ENCODE measurements around the gene CD300E. TPM values are rescaled to one million over a fixed set of nuclear protein-coding genes. Genes with fewer than 3 reads are reported as not detected.

CD300E gene
- total and polyA plus RNA-seq, 9 donors = 0.07 to 0.49 (median 0.15) TPM

GRCh38 chr17:74568106-74568873, 55.2 kb downstream of the CD300E start:
- peaks cover 16% of the 10 kb centered on the region for H3K27me3 ChIP-seq (ENCODE audit: control insufficient read depth, insufficient read depth, low read length)
- 74% methylated on average over 2 of the region's 4 CpGs for WGBS (ENCODE audit: insufficient coverage)
- H3K36me3 ChIP-seq (ENCODE audit: control insufficient read depth, insufficient read depth, low read length) = no peaks in the 10 kb centered on the region
- peaks cover 6% of the 10 kb centered on the region for H3K4me1 ChIP-seq (ENCODE audit: control insufficient read depth, insufficient read depth, low read length)
- H3K27ac ChIP-seq (ENCODE audit: low read length) = no peak overlapping the region
- DNase-seq = no peak
- H3K9me3 ChIP-seq (replicated peaks; ENCODE audit: control insufficient read depth, low read depth, low read length) = no peaks in the 10 kb centered on the region
- H3K4me3 ChIP-seq (ENCODE audit: low read length) = no peak overlapping the region

GRCh38 chr17:74567397-74567796, 56.1 kb downstream of the CD300E start, which contains the start of gene CD300H:
Gene CD300H (minus strand): TSS chr17:74567509.
- Histone ChIP-seq H3K27me3 (ENCODE audit: control insufficient read depth, insufficient read depth, low read length) (peaks cover 16% of the 10 kb centered on the region), H3K9me3 (replicated peaks; ENCODE audit: control insufficient read depth, low read depth, low read length) (no peaks in the 10 kb centered on the region), H3K27ac (ENCODE audit: low read length) (no peak within 1 kb of the TSS), H3K4me3 (ENCODE audit: low read length) (no peak within 1 kb of the TSS), H3K36me3 (ENCODE audit: control insufficient read depth, insufficient read depth, low read length) (no peaks in the 10 kb centered on the region), H3K4me1 (ENCODE audit: control insufficient read depth, insufficient read depth, low read length) (peaks cover 6% of the 10 kb centered on the region)
- DNase-seq = peak; percentile 43
- 100% methylated on average over 1 of the region's 2 CpGs for WGBS (ENCODE audit: insufficient coverage)

DNA sequence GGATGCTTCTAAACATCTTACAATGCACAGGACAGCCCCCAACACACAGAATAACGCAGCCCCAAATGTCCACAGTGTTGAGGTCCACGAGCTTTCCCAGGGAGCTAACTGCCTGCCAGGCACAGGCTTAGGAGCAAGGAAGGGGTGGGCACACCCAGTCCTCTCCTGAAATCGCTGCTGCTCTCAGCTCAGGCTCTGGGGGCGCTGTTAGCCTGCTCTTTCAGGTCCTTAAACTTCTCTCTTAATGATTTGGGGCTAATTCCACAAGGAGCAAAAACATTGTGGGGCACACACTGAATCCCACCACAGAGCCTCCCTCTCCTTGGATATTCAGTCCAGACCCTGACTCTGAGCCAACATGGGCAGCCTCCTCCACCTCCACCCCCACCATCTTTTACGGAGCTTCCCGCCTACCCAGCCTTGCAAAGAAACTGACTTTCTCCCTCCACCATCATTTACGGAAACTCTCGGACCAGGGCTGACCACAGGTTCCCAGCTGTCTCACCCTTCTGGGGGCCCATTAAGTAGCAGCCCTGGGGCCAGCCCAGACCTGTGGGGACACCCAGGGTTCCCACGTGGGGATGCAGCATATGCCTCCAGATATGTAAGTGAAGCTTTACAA, 57.3 kb downstream of the CD300E start:
- peaks cover 6% of the 10 kb centered on the region for H3K4me1 ChIP-seq (ENCODE audit: control insufficient read depth, insufficient read depth, low read length)
- peaks cover 19% of the 10 kb centered on the region for H3K27me3 ChIP-seq (ENCODE audit: control insufficient read depth, insufficient read depth, low read length)
- no peaks in the 10 kb centered on the region for H3K36me3 ChIP-seq (ENCODE audit: control insufficient read depth, insufficient read depth, low read length)
- no peaks in the 10 kb centered on the region for H3K9me3 ChIP-seq (replicated peaks; ENCODE audit: control insufficient read depth, low read depth, low read length)
- H3K4me3 ChIP-seq (ENCODE audit: low read length) = no peak overlapping the region
- H3K27ac ChIP-seq (ENCODE audit: low read length) = no peak overlapping the region
- DNase-seq = peak; percentile 14
- 37% methylated on average over 7 of the region's 9 CpGs for WGBS (ENCODE audit: insufficient coverage)

DNA sequence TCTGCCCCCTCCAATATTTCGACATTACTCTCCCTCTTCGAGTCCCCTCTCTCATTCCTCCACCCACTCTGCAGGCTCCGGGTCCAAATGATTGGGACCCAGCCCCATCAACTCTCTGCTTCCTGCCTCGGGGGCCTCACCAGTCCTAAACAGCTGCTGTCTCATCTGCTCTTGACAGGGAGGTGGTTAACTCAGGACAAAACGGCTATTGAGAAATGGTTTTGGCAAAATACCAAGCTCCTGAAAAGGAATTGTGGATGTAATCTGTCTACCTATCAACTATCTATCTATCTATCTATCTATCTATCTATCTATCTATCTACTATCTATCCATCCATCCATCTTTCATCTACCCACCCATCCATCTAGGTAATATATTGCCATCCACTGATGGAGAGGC, 58.4 kb downstream of the CD300E start:
- 69% methylated on average over 3 of the region's 5 CpGs for WGBS (ENCODE audit: insufficient coverage)
- no peak for DNase-seq

DNA sequence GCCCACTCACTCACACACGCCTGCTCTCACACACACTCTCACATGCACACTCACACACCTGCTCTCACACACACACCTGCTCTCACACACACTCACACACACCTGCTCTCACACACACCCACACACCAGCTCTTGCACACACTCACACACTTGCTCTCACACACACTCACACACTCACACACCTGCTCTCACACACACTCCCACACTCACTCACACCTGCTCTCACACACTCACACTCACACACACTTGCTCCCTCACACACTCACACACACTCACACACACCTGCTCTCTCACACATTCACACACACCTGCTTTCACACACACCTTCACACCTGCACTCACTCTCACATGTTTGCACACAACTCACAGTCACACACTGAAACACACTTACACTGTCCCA, 60.2 kb downstream of the CD300E start:
- Histone ChIP-seq H3K27ac (ENCODE audit: low read length) (no peak overlapping the region), H3K9me3 (replicated peaks; ENCODE audit: control insufficient read depth, low read depth, low read length) (no peaks in the 10 kb centered on the region), H3K4me3 (ENCODE audit: low read length) (no peak overlapping the region), H3K4me1 (ENCODE audit: control insufficient read depth, insufficient read depth, low read length) (no peaks in the 10 kb centered on the region), H3K27me3 (ENCODE audit: control insufficient read depth, insufficient read depth, low read length) (peaks cover 10% of the 10 kb centered on the region), H3K36me3 (ENCODE audit: control insufficient read depth, insufficient read depth, low read length) (no peaks in the 10 kb centered on the region)
- no peak for DNase-seq
- WGBS (ENCODE audit: insufficient coverage) = 85% methylated on average over 1 of the region's 1 CpG

More for the DNA sequence above, 58.4 kb downstream of the CD300E start:
- Histone ChIP-seq H3K9me3 (replicated peaks; ENCODE audit: control insufficient read depth, low read depth, low read length) (no peaks in the 10 kb centered on the region), H3K36me3 (ENCODE audit: control insufficient read depth, insufficient read depth, low read length) (no peaks in the 10 kb centered on the region), H3K27ac (ENCODE audit: low read length) (no peak overlapping the region), H3K4me1 (ENCODE audit: control insufficient read depth, insufficient read depth, low read length) (peaks cover 6% of the 10 kb centered on the region), H3K27me3 (ENCODE audit: control insufficient read depth, insufficient read depth, low read length) (peaks cover 15% of the 10 kb centered on the region), H3K4me3 (ENCODE audit: low read length) (no peak overlapping the region)

DNA sequence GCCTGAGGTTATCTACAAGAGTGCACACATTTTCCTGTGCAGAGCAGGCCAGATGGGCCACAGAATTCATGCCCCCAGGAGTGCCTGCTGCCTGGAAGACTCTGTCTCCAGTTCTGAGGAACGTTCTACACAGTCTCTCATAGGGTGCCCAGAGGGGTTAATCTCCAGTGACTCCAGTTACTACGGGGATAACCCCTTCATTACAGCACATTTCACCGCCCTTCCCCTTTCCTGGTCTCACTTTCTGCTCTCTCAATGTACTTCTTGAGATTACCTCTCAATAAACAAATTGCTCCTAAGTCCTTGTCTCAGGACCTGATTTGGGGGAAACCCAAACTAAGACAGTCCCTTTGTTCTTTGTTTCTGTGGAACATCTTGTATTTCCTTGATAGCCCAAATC, 62.0 kb downstream of the CD300E start:
- Histone ChIP-seq H3K27ac (ENCODE audit: low read length) (no peak overlapping the region), H3K27me3 (ENCODE audit: control insufficient read depth, insufficient read depth, low read length) (peaks cover 10% of the 10 kb centered on the region), H3K36me3 (ENCODE audit: control insufficient read depth, insufficient read depth, low read length) (no peaks in the 10 kb centered on the region), H3K4me1 (ENCODE audit: control insufficient read depth, insufficient read depth, low read length) (no peaks in the 10 kb centered on the region), H3K4me3 (ENCODE audit: low read length) (no peak overlapping the region), H3K9me3 (replicated peaks; ENCODE audit: control insufficient read depth, low read depth, low read length) (no peaks in the 10 kb centered on the region)
- 44% methylated on average over 3 of the region's 3 CpGs for WGBS (ENCODE audit: insufficient coverage)
- no peak for DNase-seq

Other genes starting within 250 kb of the CD300E start
- 56.0 TPM for gene GPRC5C, start 191.7 kb downstream of the CD300E start, total RNA-seq
- gene GPRC5C, start 191.7 kb downstream of the CD300E start, polyA plus RNA-seq (ENCODE audit: insufficient read depth in 1 of 8, insufficient read length in 8 of 8, low replicate concordance in 1 of 8) = 10 to 100 TPM; 16.2 to 37.5 (median 32.3) TPM
- 2.5 TPM for gene CD300A, start 157.1 kb downstream of the CD300E start, total RNA-seq
- 1 to 10 TPM; 1.7 to 4.0 (median 2.4) TPM for gene CD300A, start 157.1 kb downstream of the CD300E start, polyA plus RNA-seq (ENCODE audit: insufficient read depth in 1 of 8, insufficient read length in 8 of 8, low replicate concordance in 1 of 8)
- gene CD300LB, start 92.3 kb downstream of the CD300E start, total RNA-seq = 0.04 TPM
- under 1 TPM; 0.07 to 0.35 (median 0.19) TPM for gene CD300LB, start 92.3 kb downstream of the CD300E start, polyA plus RNA-seq (ENCODE audit: insufficient read depth in 1 of 8, insufficient read length in 8 of 8, low replicate concordance in 1 of 8)
- gene CD300C, start 77.6 kb downstream of the CD300E start, total RNA-seq = 0.31 TPM
- under 1 TPM; 0.29 to 0.75 (median 0.44) TPM for gene CD300C, start 77.6 kb downstream of the CD300E start, polyA plus RNA-seq (ENCODE audit: insufficient read depth in 1 of 8, insufficient read length in 8 of 8, low replicate concordance in 1 of 8)
- not detected for gene CD300H, start 56.2 kb downstream of the CD300E start, total RNA-seq
- gene CD300H, start 56.2 kb downstream of the CD300E start, polyA plus RNA-seq (ENCODE audit: insufficient read depth in 1 of 8, insufficient read length in 8 of 8, low replicate concordance in 1 of 8) = under 1 TPM in 2 of 8 donors, not detected in 6; 0.27 to 0.28 TPM
- not detected for gene CD300LD, start 31.5 kb downstream of the CD300E start, total RNA-seq
- not detected for gene CD300LD, start 31.5 kb downstream of the CD300E start, polyA plus RNA-seq (ENCODE audit: insufficient read depth in 1 of 8, insufficient read length in 8 of 8, low replicate concordance in 1 of 8)
- gene CD300LF, start 89.2 kb upstream of the CD300E start, total RNA-seq = 0.22 TPM
- gene CD300LF, start 89.2 kb upstream of the CD300E start, polyA plus RNA-seq (ENCODE audit: insufficient read depth in 1 of 8, insufficient read length in 8 of 8, low replicate concordance in 1 of 8) = under 1 TPM; 0.21 to 0.65 (median 0.47) TPM
- gene RAB37, start 113.5 kb upstream of the CD300E start, total RNA-seq = 0.53 TPM
- 1 to 10 TPM in 5 of 8 donors, under 1 TPM in 3; 0.80 to 1.7 (median 1.1) TPM for gene RAB37, start 113.5 kb upstream of the CD300E start, polyA plus RNA-seq (ENCODE audit: insufficient read depth in 1 of 8, insufficient read length in 8 of 8, low replicate concordance in 1 of 8)
- gene NHERF1, start 124.9 kb upstream of the CD300E start, total RNA-seq = 3.5 TPM
- gene NHERF1, start 124.9 kb upstream of the CD300E start, polyA plus RNA-seq (ENCODE audit: insufficient read depth in 1 of 8, insufficient read length in 8 of 8, low replicate concordance in 1 of 8) = 10 to 100 TPM in 2 of 8 donors, 1 to 10 TPM in 6; 5.3 to 24.4 (median 8.2) TPM
- 34.0 TPM for gene NAT9, start 152.6 kb upstream of the CD300E start, total RNA-seq
- gene NAT9, start 152.6 kb upstream of the CD300E start, polyA plus RNA-seq (ENCODE audit: insufficient read depth in 1 of 8, insufficient read length in 8 of 8, low replicate concordance in 1 of 8) = 10 to 100 TPM; 35.3 to 48.6 (median 37.7) TPM
- 2.3 TPM for gene GRIN2C, start 236.1 kb upstream of the CD300E start, total RNA-seq
- 1 to 10 TPM in 4 of 8 donors, under 1 TPM in 4; 0.64 to 1.6 (median 0.99) TPM for gene GRIN2C, start 236.1 kb upstream of the CD300E start, polyA plus RNA-seq (ENCODE audit: insufficient read depth in 1 of 8, insufficient read length in 8 of 8, low replicate concordance in 1 of 8)
- 2.7 TPM for gene FDXR, start 249.3 kb upstream of the CD300E start, total RNA-seq
- gene FDXR, start 249.3 kb upstream of the CD300E start, polyA plus RNA-seq (ENCODE audit: insufficient read depth in 1 of 8, insufficient read length in 8 of 8, low replicate concordance in 1 of 8) = 1 to 10 TPM; 2.4 to 5.4 (median 3.0) TPM

Data from muscle of leg (tissue), 11 donors.